ENCODE measurements around the gene TTC28.

The TTC28 gene

GRCh38 chr22:28358312-28358711 lies 321.3 kb downstream of the TTC28 start:
- no peak overlapping the region for H3K4me3 Mint-ChIP-seq
- H3K36me3 Mint-ChIP-seq (ENCODE audit: low read depth): peaks cover 25% of the 10 kb centered on the region
- no peaks in the 10 kb centered on the region for H3K4me1 Mint-ChIP-seq
- peaks cover 25% of the 10 kb centered on the region for H3K9me3 Mint-ChIP-seq
- no peaks in the 10 kb centered on the region for H3K27me3 Mint-ChIP-seq (ENCODE audit: low read depth)
- no peak for TF ChIP-seq CTCF (IDR thresholded peaks at IDR 0.05; ENCODE audit: unreplicated experiment in 3 of 3)
- H3K27ac Mint-ChIP-seq: peak overlapping the region in 1 of 3 experiments; percentile 3

- Mint-ChIP-seq H3K27ac (no peak overlapping the region), H3K9me3 (peaks cover 14% of the 10 kb centered on the region), H3K4me3 (no peak overlapping the region), H3K4me1 (peaks cover 3% of the 10 kb centered on the region), H3K27me3 (ENCODE audit: low read depth) (peaks cover 4% of the 10 kb centered on the region), H3K36me3 (ENCODE audit: low read depth) (peaks cover 14% of the 10 kb centered on the region)
- TF ChIP-seq CTCF (IDR thresholded peaks at IDR 0.05; ENCODE audit: unreplicated experiment in 3 of 3): no peak
Observed at GRCh38 chr22:28357193-28357592, 322.4 kb downstream of the TTC28 start.

- TF ChIP-seq CTCF (IDR thresholded peaks at IDR 0.05; ENCODE audit: unreplicated experiment in 3 of 3): no peak
- Mint-ChIP-seq H3K4me1 (peaks cover 36% of the 10 kb centered on the region), H3K27ac (peak overlapping the region in 2 of 3 experiments; percentile 0 to 4), H3K4me3 (no peak overlapping the region), H3K27me3 (ENCODE audit: low read depth) (peaks cover 11% of the 10 kb centered on the region), H3K36me3 (ENCODE audit: low read depth) (no peaks in the 10 kb centered on the region), H3K9me3 (no peaks in the 10 kb centered on the region)
Observed at GRCh38 chr22:28351476-28351875, 328.2 kb downstream of the TTC28 start.

GRCh38 chr22:28348613-28349609 lies 330.7 kb downstream of the TTC28 start:
- H3K27ac Mint-ChIP-seq: no peak overlapping the region
- peaks cover 11% of the 10 kb centered on the region for H3K27me3 Mint-ChIP-seq (ENCODE audit: low read depth)
- peaks cover 52% of the 10 kb centered on the region for H3K4me1 Mint-ChIP-seq
- TF ChIP-seq CTCF (IDR thresholded peaks at IDR 0.05; ENCODE audit: unreplicated experiment in 3 of 3): no peak
- no peaks in the 10 kb centered on the region for H3K36me3 Mint-ChIP-seq (ENCODE audit: low read depth)
- H3K4me3 Mint-ChIP-seq: no peak overlapping the region
- H3K9me3 Mint-ChIP-seq: no peaks in the 10 kb centered on the region

- no peak for TF ChIP-seq CTCF (IDR thresholded peaks at IDR 0.05; ENCODE audit: unreplicated experiment in 3 of 3)
Observed at GRCh38 chr22:28346308-28346707, 333.3 kb downstream of the TTC28 start.

More at GRCh38 chr22:28346308-28346707, 333.3 kb downstream of the TTC28 start:
- H3K27me3 Mint-ChIP-seq (ENCODE audit: low read depth): peaks cover 7% of the 10 kb centered on the region
- H3K36me3 Mint-ChIP-seq (ENCODE audit: low read depth): no peaks in the 10 kb centered on the region
- H3K4me1 Mint-ChIP-seq: peaks cover 42% of the 10 kb centered on the region
- H3K9me3 Mint-ChIP-seq: no peaks in the 10 kb centered on the region
- no peak overlapping the region for H3K4me3 Mint-ChIP-seq
- H3K27ac Mint-ChIP-seq: no peak overlapping the region

Data from nephron (organoid).